GM18511 (cell line): ENCODE measurements around the gene PCDHGA7.
A peak's percentile ranks its signal among the peaks of the same experiment; 100 is the strongest.
"Not testable (repeated sequence)": the region's sequence is repeated elsewhere in the genome, so short reads cannot be mapped to it uniquely, and the experiment has no call there.

Source experiments
- ATAC-seq: cut with Tn5 transposase; IDR thresholded peaks from one replicate; pipeline ENCODE4 v1.9.1; 2021; ENCODE audit warnings: mild to moderate bottlenecking, moderate library complexity; ENCODE audit not compliant: unreplicated experiment

PCDHGA7 gene

DNA sequence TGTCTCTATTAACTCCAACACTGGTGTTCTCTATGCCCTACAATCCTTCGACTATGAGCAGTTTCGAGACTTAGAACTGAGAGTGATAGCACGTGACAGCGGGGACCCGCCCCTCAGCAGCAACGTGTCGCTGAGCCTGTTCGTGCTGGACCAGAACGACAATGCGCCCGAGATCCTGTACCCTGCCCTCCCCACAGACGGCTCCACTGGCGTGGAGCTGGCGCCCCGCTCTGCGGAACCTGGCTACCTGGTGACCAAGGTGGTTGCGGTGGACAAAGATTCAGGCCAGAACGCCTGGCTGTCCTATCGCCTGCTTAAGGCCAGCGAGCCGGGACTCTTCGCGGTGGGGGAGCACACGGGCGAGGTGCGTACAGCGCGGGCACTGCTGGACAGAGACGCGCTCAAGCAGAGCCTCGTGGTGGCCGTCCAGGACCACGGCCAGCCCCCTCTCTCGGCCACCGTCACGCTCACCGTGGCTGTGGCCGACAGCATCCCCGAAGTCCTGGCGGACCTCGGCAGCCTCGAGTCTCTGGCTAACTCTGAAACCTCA lies 40.3 kb downstream of the PCDHGA7 start:
- no peak for ATAC-seq

DNA sequence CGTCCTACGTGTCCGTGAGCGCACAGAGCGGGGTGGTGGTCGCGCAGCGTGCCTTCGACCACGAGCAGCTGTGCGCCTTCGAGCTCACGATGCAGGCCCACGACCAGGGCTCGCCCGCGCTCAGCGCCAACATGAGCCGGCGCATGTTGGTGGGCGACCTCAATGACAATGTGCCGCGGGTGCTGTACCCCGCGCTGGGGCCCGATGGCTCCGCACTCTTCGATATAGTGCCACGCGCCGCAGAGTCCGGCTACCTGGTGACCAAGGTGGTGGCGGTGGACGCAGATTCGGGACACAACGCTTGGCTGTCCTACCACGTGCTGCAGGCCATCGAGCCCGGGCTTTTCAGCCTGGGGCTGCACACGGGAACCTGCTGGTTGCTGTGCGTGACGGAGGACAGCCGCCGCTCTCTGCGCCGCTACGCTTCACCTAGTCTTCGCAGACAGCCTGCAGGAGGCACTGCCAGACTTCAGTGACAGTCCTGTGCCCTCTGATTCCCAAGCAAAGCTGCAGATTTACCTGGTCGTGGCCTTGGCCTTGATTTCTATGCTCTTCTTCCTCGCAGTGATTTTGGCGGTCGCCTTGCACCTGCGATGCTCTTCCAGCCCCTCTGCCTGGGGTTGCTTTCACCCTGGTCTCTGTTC lies 45.4 kb downstream of the PCDHGA7 start:
- no peak for ATAC-seq

DNA sequence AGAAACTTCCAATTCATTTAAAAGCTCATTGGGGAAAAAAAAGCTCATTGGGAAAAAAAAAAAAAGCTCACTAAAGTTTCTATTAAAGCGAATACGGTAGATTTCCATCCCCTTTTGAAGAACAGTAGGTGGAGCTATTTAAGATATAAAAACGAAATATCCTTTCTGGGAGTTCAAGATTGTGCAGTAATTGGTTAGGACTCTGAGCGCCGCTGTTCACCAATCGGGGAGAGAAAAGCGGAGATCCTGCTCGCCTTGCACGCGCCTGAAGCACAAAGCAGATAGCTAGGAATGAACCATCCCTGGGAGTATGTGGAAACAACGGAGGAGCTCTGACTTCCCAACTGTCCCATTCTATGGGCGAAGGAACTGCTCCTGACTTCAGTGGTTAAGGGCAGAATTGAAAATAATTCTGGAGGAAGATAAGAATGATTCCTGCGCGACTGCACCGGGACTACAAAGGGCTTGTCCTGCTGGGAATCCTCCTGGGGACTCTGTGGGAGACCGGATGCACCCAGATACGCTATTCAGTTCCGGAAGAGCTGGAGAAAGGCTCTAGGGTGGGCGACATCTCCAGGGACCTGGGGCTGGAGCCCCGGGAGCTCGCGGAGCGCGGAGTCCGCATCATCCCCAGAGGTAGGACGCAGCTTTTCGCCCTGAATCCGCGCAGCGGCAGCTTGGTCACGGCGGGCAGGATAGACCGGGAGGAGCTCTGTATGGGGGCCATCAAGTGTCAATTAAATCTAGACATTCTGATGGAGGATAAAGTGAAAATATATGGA lies 48.0 kb downstream of the PCDHGA7 start, which contains the start of gene PCDHGA12:
PCDHGA12 (plus strand) TSS at position 176 of the 782 bp plus-strand sequence; CDS start at position 429, 253 bp downstream.
- peak; percentile 96 for ATAC-seq

DNA sequence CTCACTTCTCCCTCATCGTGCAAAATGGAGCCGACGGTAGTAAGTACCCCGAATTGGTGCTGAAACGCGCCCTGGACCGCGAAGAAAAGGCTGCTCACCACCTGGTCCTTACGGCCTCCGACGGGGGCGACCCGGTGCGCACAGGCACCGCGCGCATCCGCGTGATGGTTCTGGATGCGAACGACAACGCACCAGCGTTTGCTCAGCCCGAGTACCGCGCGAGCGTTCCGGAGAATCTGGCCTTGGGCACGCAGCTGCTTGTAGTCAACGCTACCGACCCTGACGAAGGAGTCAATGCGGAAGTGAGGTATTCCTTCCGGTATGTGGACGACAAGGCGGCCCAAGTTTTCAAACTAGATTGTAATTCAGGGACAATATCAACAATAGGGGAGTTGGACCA lies 48.7 kb downstream of the PCDHGA7 start:
- no peak for ATAC-seq

DNA sequence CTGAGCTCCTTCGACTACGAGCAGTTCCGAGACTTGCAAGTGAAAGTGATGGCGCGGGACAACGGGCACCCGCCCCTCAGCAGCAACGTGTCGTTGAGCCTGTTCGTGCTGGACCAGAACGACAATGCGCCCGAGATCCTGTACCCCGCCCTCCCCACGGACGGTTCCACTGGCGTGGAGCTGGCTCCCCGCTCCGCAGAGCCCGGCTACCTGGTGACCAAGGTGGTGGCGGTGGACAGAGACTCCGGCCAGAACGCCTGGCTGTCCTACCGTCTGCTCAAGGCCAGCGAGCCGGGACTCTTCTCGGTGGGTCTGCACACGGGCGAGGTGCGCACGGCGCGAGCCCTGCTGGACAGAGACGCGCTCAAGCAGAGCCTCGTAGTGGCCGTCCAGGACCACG lies 49.8 kb downstream of the PCDHGA7 start:
- ATAC-seq = not testable (repeated sequence)

DNA sequence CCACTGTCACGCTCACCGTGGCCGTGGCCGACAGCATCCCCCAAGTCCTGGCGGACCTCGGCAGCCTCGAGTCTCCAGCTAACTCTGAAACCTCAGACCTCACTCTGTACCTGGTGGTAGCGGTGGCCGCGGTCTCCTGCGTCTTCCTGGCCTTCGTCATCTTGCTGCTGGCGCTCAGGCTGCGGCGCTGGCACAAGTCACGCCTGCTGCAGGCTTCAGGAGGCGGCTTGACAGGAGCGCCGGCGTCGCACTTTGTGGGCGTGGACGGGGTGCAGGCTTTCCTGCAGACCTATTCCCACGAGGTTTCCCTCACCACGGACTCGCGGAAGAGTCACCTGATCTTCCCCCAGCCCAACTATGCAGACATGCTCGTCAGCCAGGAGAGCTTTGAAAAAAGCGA lies 50.2 kb downstream of the PCDHGA7 start:
- not testable (repeated sequence) for ATAC-seq

DNA sequence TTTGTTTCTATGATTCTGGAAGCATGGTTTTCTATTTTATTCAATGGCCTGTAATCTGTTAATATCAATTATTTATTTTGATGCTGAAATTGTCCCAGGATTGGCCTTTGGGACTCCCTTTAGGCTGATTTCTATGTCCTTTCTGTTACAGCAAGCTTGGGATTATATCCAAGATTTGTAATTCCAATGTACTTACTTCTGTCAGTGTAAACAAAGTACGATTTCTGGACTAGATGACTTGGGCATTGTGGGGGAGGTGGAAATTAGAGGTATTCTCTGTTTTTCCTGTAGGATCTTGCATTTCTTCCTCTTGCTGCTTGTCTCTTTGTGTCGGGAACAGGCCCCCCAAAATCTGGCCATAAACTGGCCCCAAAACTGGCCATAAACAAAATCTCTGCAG lies 51.5 kb downstream of the PCDHGA7 start:
- no peak for ATAC-seq
